Osteocyte (in vitro differentiated cells): ENCODE measurements around the gene DNAH2. TPM values are rescaled to one million over a fixed set of nuclear protein-coding genes. Genes with fewer than 3 reads are reported as not detected.

Source experiments
- DNase-seq: peaks from one replicate; pipeline ENCODE4 v3.0.0; 2021; ENCODE audit warnings: mixed read lengths; ENCODE audit not compliant: unreplicated experiment; ENCODE audit errors: extremely low spot score
- H3K27ac Mint-ChIP-seq: one replicate; pipeline ENCODE4 v1.8.0; 2021; ENCODE audit warnings: mild to moderate bottlenecking, mixed read lengths; ENCODE audit not compliant: unreplicated experiment
- H3K27me3 Mint-ChIP-seq: one replicate; pipeline ENCODE4 v1.8.0; 2021; ENCODE audit warnings: mixed read lengths; ENCODE audit not compliant: unreplicated experiment
- H3K36me3 Mint-ChIP-seq: one replicate; pipeline ENCODE4 v1.8.0; 2021; ENCODE audit warnings: mixed read lengths; ENCODE audit not compliant: unreplicated experiment
- H3K4me1 Mint-ChIP-seq: one replicate; pipeline ENCODE4 v1.8.0; 2021; ENCODE audit warnings: mixed read lengths; ENCODE audit not compliant: unreplicated experiment
- H3K4me3 Mint-ChIP-seq: one replicate; pipeline ENCODE4 v1.8.0; 2021; ENCODE audit warnings: mild to moderate bottlenecking, moderate library complexity, mixed read lengths; ENCODE audit not compliant: unreplicated experiment
- H3K9me3 Mint-ChIP-seq: one replicate; pipeline ENCODE4 v1.8.0; 2021; ENCODE audit warnings: mixed read lengths; ENCODE audit not compliant: unreplicated experiment
- total RNA-seq: library from RNA; stranded (reverse); gene quantifications from 2 replicates; pipeline ENCODE4 v1.2.1, GENCODE V29; 2021
- TF ChIP-seq, protein P1 (sequence below): fragments of 200-600 bp; sonication (generic); IDR thresholded peaks from 2 replicates; pipeline ENCODE4 v1.5.0; 2021; ENCODE audit warnings: antibody characterized with exemption, mild to moderate bottlenecking, moderate library complexity

DNAH2 gene
- total RNA-seq, 1 donor from 2014 or later: 0.03 TPM

DNA sequence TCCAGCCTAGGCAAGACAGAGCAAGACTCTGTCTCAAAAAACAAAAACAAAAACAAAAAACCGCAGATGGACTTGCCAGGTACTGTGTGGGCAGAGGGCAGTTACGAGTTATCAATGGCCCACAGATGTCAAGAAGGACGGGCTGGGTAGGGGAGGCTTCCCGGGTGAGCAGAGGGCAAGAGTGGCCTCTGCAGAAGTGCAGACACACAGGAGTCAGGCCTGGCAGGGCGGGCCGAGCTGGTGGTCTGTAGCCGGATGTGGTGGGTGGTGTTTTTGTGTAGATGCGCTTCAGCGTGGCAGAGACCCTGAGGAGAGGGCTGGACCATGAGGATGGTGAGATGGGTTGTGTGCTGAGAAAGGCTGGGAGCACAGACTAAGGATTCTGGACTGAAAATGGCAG lies 71.6 kb downstream of the DNAH2 start:
- no peak overlapping the region for H3K27ac Mint-ChIP-seq
- H3K4me1 Mint-ChIP-seq: no peaks in the 10 kb centered on the region
- H3K36me3 Mint-ChIP-seq: no peaks in the 10 kb centered on the region
- DNase-seq: no peak
- no peak overlapping the region for H3K4me3 Mint-ChIP-seq
- no peaks in the 10 kb centered on the region for H3K9me3 Mint-ChIP-seq
- peaks cover 22% of the 10 kb centered on the region for H3K27me3 Mint-ChIP-seq
- TF ChIP-seq, protein P1, sequence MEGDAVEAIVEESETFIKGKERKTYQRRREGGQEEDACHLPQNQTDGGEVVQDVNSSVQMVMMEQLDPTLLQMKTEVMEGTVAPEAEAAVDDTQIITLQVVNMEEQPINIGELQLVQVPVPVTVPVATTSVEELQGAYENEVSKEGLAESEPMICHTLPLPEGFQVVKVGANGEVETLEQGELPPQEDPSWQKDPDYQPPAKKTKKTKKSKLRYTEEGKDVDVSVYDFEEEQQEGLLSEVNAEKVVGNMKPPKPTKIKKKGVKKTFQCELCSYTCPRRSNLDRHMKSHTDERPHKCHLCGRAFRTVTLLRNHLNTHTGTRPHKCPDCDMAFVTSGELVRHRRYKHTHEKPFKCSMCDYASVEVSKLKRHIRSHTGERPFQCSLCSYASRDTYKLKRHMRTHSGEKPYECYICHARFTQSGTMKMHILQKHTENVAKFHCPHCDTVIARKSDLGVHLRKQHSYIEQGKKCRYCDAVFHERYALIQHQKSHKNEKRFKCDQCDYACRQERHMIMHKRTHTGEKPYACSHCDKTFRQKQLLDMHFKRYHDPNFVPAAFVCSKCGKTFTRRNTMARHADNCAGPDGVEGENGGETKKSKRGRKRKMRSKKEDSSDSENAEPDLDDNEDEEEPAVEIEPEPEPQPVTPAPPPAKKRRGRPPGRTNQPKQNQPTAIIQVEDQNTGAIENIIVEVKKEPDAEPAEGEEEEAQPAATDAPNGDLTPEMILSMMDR: no peak

DNA sequence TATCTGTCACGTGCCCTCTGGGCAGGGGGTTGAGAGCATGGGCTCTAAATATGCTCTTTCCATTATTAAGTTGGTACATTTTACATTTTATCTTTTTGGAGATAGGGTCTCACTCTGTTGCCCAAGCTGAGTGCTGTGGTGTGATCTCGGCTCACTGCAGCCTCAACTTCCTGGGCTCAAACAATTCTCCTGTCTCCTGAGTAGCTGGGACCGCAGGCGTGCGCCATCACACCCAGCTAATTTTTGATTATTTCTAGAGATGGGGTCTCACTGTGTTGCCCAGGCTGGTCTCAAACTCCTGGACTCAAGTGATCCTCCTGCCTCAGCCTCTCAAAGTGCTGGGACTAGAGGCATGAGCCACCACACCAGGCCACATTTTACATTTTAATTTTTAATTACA lies 72.6 kb downstream of the DNAH2 start:
- Mint-ChIP-seq H3K27me3 (peaks cover 23% of the 10 kb centered on the region), H3K27ac (no peak overlapping the region), H3K9me3 (no peaks in the 10 kb centered on the region), H3K36me3 (no peaks in the 10 kb centered on the region), H3K4me3 (no peak overlapping the region), H3K4me1 (no peaks in the 10 kb centered on the region)
- TF ChIP-seq, protein P1: no peak
- DNase-seq: no peak

DNA sequence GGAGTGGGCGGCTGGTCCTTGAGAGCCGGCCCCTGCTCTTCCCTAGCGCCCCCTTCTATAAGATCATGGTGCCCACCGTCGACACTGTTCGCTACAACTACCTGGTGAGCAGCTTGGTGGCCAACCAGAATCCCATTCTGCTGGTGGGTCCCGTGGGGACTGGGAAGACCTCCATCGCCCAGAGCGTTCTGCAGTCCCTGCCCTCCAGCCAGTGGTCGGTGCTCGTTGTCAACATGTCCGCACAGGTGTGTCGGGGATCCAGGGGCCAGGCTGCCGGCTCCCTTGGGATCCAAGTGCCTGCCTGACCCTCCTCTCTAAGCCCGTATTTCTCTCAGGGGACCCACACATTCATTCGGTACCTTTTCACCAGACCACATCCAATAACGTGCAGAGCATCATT lies 75.1 kb downstream of the DNAH2 start:
- Mint-ChIP-seq H3K9me3 (no peaks in the 10 kb centered on the region), H3K27ac (no peak overlapping the region), H3K27me3 (peaks cover 20% of the 10 kb centered on the region), H3K36me3 (no peaks in the 10 kb centered on the region), H3K4me3 (no peak overlapping the region), H3K4me1 (no peaks in the 10 kb centered on the region)
- TF ChIP-seq, protein P1: no peak
- DNase-seq: no peak

- H3K36me3 Mint-ChIP-seq: no peaks in the 10 kb centered on the region
- no peak for DNase-seq
- no peak overlapping the region for H3K27ac Mint-ChIP-seq
- H3K27me3 Mint-ChIP-seq: peaks cover 20% of the 10 kb centered on the region
- H3K4me1 Mint-ChIP-seq: no peaks in the 10 kb centered on the region
- TF ChIP-seq, protein P1: no peak
- H3K4me3 Mint-ChIP-seq: no peak overlapping the region
- no peaks in the 10 kb centered on the region for H3K9me3 Mint-ChIP-seq
Observed at GRCh38 chr17:7794075-7794663, 76.6 kb downstream of the DNAH2 start.

GRCh38 chr17:7797976-7798375 lies 80.4 kb downstream of the DNAH2 start:
- no peaks in the 10 kb centered on the region for H3K9me3 Mint-ChIP-seq
- no peak overlapping the region for H3K27ac Mint-ChIP-seq
- H3K27me3 Mint-ChIP-seq: peaks cover 25% of the 10 kb centered on the region
- H3K36me3 Mint-ChIP-seq: no peaks in the 10 kb centered on the region
- no peaks in the 10 kb centered on the region for H3K4me1 Mint-ChIP-seq
- H3K4me3 Mint-ChIP-seq: no peak overlapping the region
- TF ChIP-seq, protein P1: no peak
- DNase-seq: no peak
